GM21786 (cell line): Measurements from ENCODE around the gene PDE8A.
"Not testable (repeated sequence)": the region's sequence is repeated elsewhere in the genome, so short reads cannot be mapped to it uniquely, and the experiment has no call there.

Source experiments
- ATAC-seq: cut with Tn5 transposase; IDR thresholded peaks from one replicate; pipeline ENCODE4 v1.9.1; 2021; ENCODE audit not compliant: unreplicated experiment

PDE8A gene

DNA sequence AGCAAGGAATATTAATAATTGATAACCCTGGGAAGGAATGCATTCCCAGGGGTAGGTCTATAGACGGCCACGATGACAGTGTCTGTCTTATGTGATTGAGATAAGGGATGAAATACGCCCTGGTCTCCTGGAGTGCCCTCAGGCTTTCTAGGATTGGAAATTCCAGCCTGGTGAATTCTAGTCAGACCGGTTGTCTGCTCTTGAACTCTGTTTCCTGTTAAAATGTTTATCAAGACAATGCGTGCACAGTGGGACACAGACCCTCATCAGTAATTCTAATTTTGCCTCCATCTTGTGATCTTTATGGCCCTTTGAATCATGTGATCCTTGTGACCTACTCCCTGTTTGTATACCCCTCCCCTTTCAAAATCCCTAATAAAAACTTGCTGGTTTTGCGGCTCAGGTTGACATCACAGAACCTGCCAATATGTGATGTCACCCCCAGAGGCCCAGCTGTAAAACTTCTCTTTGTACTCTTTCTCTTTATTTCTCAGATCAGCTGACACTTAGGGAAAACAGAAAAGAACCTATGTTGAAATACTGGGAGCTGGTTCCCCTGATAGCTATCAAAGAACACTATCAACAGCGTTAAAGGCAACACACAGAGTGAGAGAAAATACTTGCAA, 183.3 kb downstream of the PDE8A start:
- ATAC-seq, result no peak

DNA sequence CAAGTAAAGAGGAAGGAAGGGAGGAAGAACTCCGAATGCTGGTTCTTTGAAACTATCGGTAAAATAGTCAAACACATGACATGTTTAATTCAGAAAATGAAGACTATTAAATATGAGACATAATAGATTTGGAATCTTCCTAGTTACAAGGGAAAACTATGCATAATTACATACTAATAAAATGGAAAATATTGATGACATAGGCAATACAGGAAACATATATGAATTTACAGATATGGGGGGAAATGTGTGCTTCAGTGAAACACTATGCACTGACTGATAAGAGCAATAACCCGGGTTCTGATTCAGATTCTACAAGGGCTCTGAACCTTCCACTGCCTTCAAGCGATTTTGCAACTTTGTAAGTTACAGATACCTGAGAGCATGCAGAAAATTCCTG, 185.9 kb downstream of the PDE8A start:
- ATAC-seq, result no peak

DNA sequence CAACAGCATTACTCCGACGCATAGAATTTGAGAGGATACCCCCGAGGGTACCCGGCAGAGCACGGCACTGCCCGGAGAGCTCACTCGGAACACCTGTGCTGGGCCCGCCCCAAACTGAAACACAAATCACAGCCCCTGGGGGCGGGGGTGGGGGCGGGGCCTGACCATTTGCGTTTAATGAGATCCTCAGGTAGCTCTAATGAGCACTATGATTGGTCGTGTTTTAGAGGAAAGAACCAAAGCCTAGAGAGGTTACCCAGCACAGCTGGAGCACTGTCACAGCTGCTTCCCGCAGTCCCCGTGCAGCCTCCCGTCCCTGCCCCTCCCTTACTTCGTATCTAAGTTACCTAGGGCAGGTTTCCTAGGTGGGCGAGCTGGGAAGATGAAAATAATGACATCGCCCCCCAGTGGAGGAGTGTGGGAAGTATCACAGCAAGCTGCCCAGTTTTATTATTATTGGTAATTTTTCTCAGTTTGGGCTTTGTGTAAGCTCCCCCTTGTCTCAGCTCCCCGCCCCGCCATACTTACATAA, 187.1 kb downstream of the PDE8A start:
- no peak for ATAC-seq

DNA sequence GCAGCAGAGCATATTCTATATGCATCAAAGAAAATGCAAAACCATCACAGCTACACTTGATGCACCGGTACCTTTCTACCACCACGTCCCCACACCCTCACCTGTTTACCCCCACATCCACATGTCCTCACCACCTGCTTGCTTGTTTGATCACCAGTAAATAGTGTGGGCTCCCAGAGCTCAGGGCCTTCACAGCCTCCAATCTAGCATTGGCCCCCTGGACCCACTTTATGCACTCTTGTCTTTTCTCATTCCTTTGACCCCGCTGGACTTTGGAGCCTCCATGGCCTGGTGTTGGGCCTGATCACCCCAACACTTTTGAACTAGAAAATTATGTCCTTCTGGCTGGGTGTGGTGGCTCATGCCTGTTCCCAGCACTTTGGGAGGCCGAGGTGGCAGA, 190.1 kb downstream of the PDE8A start:
- no peak for ATAC-seq

DNA sequence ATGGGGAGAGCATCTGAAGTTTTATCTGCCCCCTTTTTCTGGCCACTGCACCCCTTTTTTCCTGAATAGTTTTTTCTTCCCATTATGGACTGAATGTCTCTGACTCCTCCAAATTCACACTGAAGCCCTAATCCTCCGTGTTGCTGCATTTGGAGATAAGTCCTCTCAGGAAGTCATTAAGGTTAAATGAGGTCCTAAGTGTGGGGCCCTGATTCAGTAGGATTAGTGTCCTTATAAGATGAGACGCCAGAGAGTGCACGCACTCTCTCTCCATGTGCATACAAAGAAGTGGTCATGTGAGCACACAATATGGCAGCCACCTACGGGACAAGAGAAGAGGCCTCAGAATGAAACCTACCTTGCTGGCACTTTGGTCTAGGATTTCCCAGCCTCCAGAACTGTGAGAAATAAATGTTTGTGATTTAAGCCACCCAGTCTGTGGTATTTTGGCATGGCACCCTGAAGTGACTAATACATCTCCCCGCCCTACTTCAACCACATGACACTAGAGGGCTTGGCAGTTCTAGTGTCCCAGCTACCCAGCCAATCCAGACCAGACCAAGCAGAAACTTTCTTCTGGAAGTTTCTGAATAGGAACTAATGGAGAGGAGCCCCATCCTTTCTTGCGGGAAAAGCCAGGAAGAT, 191.3 kb downstream of the PDE8A start:
- ATAC-seq, result no peak

DNA sequence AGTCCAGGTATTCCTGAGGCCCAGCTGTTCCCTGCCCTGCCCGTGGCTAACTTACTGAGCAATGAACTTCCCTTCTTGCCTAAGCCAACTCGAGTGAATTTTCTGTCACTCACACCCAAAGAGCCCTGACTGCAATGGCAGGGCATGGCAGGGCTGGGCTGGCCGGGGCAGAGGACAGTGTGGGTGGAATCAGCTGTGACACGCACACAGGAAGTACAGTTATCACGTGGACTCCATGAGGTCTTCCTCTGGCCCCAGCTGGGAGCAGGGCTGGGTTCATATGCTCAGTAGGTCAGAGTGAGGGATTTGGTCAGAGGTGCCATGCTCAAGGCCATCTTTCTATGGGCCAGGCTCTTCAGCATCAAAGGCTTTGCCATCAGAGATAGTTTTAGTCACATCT, 192.0 kb downstream of the PDE8A start:
- ATAC-seq, result not testable (repeated sequence)

DNA sequence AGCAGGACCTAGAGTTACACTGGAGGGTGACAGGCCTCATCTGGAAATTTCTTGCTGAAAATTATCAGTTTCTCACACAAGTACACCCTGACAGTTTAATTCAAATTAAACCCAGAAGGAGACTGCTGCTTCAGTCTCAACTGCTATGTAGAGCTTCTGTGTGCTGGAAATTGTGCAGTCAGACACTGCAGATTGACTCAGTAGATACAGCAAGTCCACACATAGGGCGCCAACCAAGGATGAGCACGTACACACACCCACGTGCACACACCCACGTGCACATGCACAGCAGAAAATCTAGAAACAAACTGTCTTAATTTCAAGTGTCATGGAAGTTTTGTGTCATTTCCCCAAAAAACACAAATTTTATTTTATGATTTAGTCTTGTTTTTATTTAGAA, 192.9 kb downstream of the PDE8A start:
- ATAC-seq, result no peak

DNA sequence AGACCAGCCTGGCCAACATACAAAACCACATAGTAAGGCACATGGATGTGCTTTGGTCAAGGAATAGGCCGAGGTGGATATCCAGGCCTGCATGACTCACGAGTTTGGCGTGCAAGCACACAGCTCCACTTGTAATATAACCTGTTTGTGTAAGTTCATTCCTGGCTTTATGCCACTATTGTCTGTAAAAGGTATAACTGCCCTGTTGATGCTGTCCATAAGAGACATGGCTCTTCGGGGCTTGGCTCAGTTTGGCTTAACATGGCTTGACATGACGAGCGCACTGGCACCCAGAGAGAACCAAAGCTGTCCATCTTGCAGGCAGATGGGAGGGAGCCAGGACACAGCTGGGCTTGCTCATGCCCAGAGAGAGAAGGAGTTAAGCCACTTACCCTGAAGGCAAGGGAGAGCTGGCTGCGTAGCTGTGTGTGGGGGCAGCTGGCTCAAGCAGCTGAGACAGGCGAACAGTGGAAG, 195.4 kb downstream of the PDE8A start:
- ATAC-seq, result not testable (repeated sequence)

DNA sequence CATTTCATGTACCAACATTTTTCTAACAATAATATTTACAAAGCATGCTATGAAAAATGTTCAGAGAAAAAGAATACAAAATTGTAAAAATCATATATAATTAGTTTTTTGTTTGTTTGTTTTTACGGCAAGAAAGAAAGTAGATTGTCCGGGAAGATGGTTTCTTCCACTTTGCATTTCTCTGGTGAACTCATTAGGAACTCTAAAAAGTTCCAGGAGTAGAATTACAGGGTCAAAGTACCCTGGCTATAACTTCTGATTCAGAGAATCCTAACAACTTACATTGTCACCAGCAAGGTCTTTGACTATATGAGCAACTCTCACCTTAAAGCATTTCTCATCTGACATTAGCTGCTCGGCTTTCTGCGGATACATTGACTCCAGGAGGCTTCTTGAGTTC, 196.7 kb downstream of the PDE8A start:
- ATAC-seq, result no peak

DNA sequence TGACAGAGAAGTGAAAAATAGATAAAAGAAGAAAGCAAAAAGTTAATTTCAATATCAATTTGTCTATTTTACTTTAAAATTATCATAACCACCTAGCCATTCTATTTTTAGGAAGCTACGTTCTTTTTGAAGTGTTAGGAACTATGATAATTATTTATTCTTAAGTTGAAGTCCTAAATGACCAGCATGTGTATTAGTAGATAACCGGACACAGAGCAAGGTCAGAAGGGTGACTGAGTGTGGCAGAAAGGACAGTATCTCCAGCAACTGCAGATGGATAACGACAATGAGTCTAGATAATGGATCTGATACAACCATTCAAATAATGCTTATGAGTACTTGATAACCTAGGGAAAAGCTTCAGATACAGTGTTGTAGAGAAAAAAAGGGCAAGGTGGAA, 198.0 kb downstream of the PDE8A start:
- ATAC-seq, result no peak

DNA sequence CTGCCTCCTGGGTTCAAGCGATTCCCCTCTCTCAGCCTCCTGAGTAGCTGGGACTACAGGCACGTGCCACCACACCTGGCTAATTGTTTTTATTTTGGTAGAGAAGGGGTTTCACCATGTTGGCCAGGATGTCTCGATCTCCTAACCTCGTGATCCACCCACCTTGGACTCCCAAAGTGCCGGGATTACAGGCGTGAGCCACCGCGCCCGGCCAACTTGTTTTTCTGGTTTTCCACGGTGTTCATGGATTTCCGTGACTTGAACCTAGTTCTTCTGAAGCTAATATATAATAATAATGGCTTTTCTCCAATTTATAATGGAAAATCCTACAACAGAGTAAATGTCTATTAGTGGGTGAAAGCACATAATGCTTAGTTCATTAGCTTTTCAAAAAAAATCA, 203.7 kb downstream of the PDE8A start:
- not testable (repeated sequence) for ATAC-seq

DNA sequence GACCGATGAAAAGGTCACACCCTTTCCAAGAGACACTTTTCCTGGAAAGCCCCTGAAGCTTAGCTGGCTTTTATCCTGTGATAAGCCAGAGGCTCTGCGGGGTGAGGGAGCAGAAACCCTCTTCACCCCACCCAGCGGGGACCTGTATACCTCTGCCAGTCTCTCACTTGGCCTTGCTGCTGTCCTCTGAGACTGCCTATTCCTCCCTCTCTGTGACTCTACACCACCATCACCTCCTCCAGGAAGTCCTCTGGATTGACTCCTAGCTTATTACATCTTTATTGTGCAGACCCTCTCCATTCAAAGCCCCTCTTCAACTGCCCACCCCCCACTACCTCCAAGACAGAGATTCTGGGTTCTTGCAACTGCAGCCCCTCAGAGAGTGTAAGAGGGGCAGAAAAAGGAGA, 206.5 kb downstream of the PDE8A start:
- ATAC-seq, result not testable (repeated sequence)
